DOHH2 (cell line): Measurements from ENCODE around the gene TUBD1.

Source experiments
- H3F3A ChIP-seq: fragments of 200-600 bp; sonication (generic), shearing (Covaris generic); 2 replicates; pipeline ENCODE4 v1.6.0; 2016; ENCODE audit warnings: antibody characterized with exemption, mild to moderate bottlenecking; ENCODE audit not compliant: control insufficient read depth, insufficient read depth
- H3K27ac ChIP-seq: fragments of 200-600 bp; sonication (generic); 2 replicates; pipeline ENCODE4 v1.5.1; 2014; ENCODE audit warnings: low read depth, mild to moderate bottlenecking, low read length, moderate library complexity
- H3K27me3 ChIP-seq: fragments of 200-600 bp; sonication (generic); 2 replicates; pipeline ENCODE4 v1.6.1; 2014; ENCODE audit warnings: mild to moderate bottlenecking, low read length, mixed read lengths; ENCODE audit not compliant: control insufficient read depth
- H3K36me3 ChIP-seq: fragments of 200-600 bp; sonication (generic); 2 replicates; pipeline ENCODE4 v1.6.1; 2014; ENCODE audit warnings: mild to moderate bottlenecking, low read length, moderate library complexity, mixed read lengths; ENCODE audit not compliant: control insufficient read depth
- H3K4me1 ChIP-seq: fragments of 200-600 bp; sonication (generic); 2 replicates; pipeline ENCODE4 v1.6.1; 2014; ENCODE audit warnings: mild to moderate bottlenecking, low read length, mixed read lengths; ENCODE audit not compliant: control insufficient read depth
- H3K4me2 ChIP-seq: fragments of 200-600 bp; sonication (generic); 2 replicates; pipeline ENCODE4 v1.6.0; 2014; ENCODE audit warnings: mild to moderate bottlenecking, low read length, moderate library complexity
- H3K4me3 ChIP-seq: fragments of 200-600 bp; sonication (generic); 2 replicates; pipeline ENCODE4 v1.5.1; 2014; ENCODE audit warnings: mild to moderate bottlenecking, low read length, mixed read lengths
- H3K79me2 ChIP-seq: fragments of 200-600 bp; sonication (generic); 2 replicates; pipeline ENCODE4 v1.6.1; 2014; ENCODE audit warnings: mild to moderate bottlenecking, low read length, mixed read lengths; ENCODE audit not compliant: control insufficient read depth
- H3K9me2 ChIP-seq: fragments of 200-600 bp; sonication (generic); replicated peaks from 2 replicates; pipeline ENCODE4 v1.6.1; 2014; ENCODE audit warnings: mild to moderate bottlenecking, low read length, mixed read lengths; ENCODE audit not compliant: control insufficient read depth
- H3K9me3 ChIP-seq: fragments of 200-600 bp; sonication (generic); 2 replicates; pipeline ENCODE4 v1.6.1; 2014; ENCODE audit warnings: antibody characterized with exemption, low read length, mixed read lengths; ENCODE audit not compliant: control insufficient read depth, insufficient read depth
- H4K20me1 ChIP-seq: fragments of 200-600 bp; sonication (generic); 2 replicates; pipeline ENCODE4 v1.6.0; 2014; ENCODE audit warnings: low read depth, mild to moderate bottlenecking, antibody characterized with exemption, low read length, moderate library complexity; ENCODE audit not compliant: control insufficient read depth, insufficient read depth
- CTCF ChIP-seq: fragments of 200-600 bp; sonication (generic); IDR thresholded peaks from one replicate; pipeline ENCODE4 v1.5.1; 2014; ENCODE audit warnings: antibody characterized with exemption, mild to moderate bottlenecking, low read depth, low read length; ENCODE audit not compliant: poor library complexity, severe bottlenecking
- EZH2phosphoT487 ChIP-seq: fragments of 200-600 bp; sonication (generic); IDR thresholded peaks from 2 replicates; pipeline ENCODE4 v1.6.1; 2017; ENCODE audit warnings: borderline replicate concordance, mild to moderate bottlenecking, antibody characterized with exemption, low read length, moderate library complexity, mixed read lengths

TUBD1 gene

GRCh38 chr17:59903455-59903854 is 10.7 kb upstream of the TUBD1 start:
- H3K4me1 ChIP-seq, result peaks cover 14% of the 10 kb centered on the region
- no peak overlapping the region for H3K4me3 ChIP-seq
- H3K27me3 ChIP-seq, result no peaks in the 10 kb centered on the region
- peaks cover 13% of the 10 kb centered on the region for H3K36me3 ChIP-seq
- H3K9me2 ChIP-seq, result no peaks in the 10 kb centered on the region
- no peaks in the 10 kb centered on the region for H3K9me3 ChIP-seq
- no peak overlapping the region for H3K27ac ChIP-seq
- H4K20me1 ChIP-seq, result no peaks in the 10 kb centered on the region
- H3K79me2 ChIP-seq, result peaks cover 99% of the 10 kb centered on the region
- TF ChIP-seq CTCF, result no peak
- TF ChIP-seq EZH2phosphoT487, result no peak
- H3K4me2 ChIP-seq, result no peak overlapping the region
- H3F3A ChIP-seq, result 0 out of 2 replicates have a peak, but pooled peaks cover 2% of the 10 kb centered on the region

GRCh38 chr17:59901604-59902003 is 8.9 kb upstream of the TUBD1 start:
- Histone ChIP-seq H3K27ac (no peak overlapping the region), H3K4me3 (no peak overlapping the region), H3K27me3 (no peaks in the 10 kb centered on the region), H3K36me3 (peaks cover 14% of the 10 kb centered on the region), H4K20me1 (peaks cover under 1% of the 10 kb centered on the region; the same call in 1 of the 2 replicates), H3K4me1 (peaks cover 14% of the 10 kb centered on the region), H3K79me2 (peaks cover 99% of the 10 kb centered on the region), H3F3A (no peaks in the 10 kb centered on the region), H3K9me3 (no peaks in the 10 kb centered on the region), H3K4me2 (no peak overlapping the region), H3K9me2 (no peaks in the 10 kb centered on the region)
- TF ChIP-seq CTCF, result no peak
- TF ChIP-seq EZH2phosphoT487, result no peak

- Histone ChIP-seq H3K79me2 (peaks cover 99% of the 10 kb centered on the region), H3K9me3 (no peaks in the 10 kb centered on the region), H4K20me1 (peaks cover 7% of the 10 kb centered on the region), H3K4me1 (peaks cover 21% of the 10 kb centered on the region), H3F3A (no peaks in the 10 kb centered on the region), H3K27ac (no peak overlapping the region), H3K36me3 (peaks cover 22% of the 10 kb centered on the region), H3K27me3 (no peaks in the 10 kb centered on the region), H3K4me3 (no peak overlapping the region), H3K4me2 (no peak overlapping the region), H3K9me2 (no peaks in the 10 kb centered on the region)
- TF ChIP-seq CTCF (no peak), EZH2phosphoT487 (no peak)
Observed at GRCh38 chr17:59899099-59899498, 6.4 kb upstream of the TUBD1 start.

GRCh38 chr17:59897090-59897489 is 4.3 kb upstream of the TUBD1 start:
- Histone ChIP-seq H3K27me3 (no peaks in the 10 kb centered on the region), H3K4me2 (no peak overlapping the region), H3K9me2 (no peaks in the 10 kb centered on the region), H3K4me3 (no peak overlapping the region), H3K9me3 (no peaks in the 10 kb centered on the region), H3F3A (no peaks in the 10 kb centered on the region), H3K4me1 (peaks cover 9% of the 10 kb centered on the region), H3K79me2 (peaks cover 96% of the 10 kb centered on the region), H3K27ac (no peak overlapping the region), H3K36me3 (peaks cover 27% of the 10 kb centered on the region), H4K20me1 (peaks cover 10% of the 10 kb centered on the region)
- TF ChIP-seq EZH2phosphoT487 (no peak), CTCF (no peak)
